ENCODE data around the gene EMSY. TPM values are rescaled to one million over a fixed set of nuclear protein-coding genes. Genes with fewer than 3 reads are reported as not detected.

Gene EMSY
- total RNA-seq, 6 experiments from 2014 or later, result 12.3 to 17.5 (median 15.2) TPM

DNA sequence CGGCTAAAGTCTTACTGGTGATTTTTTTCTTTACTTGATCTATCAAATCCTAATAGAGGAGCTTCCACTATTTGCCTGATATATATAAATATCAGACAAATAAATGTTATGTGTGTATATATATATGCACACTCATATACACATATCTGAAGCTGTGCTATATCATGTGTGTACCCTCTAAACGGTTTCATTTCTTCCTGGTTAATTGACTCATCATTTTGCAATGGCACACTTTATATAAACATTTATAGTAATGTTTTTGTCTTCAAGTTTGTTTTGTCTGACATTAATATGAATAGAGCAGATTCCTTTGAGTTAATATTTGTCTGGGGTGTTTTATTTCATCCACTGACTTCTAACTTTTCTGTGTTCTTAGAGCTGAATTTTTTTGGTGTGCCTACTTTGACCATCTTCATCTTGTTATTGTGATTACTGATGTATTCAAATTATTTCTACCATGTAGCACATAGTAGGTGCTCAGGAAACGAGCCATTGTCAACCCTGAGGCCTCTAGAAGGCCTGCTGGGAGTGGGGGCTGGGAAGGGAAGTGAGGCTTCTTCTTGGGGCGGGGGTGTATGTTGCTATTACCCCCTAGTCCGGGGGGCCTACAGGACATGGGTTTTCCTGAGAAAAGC, 143.1 kb downstream of the EMSY start:
- TF ChIP-seq, protein P1, sequence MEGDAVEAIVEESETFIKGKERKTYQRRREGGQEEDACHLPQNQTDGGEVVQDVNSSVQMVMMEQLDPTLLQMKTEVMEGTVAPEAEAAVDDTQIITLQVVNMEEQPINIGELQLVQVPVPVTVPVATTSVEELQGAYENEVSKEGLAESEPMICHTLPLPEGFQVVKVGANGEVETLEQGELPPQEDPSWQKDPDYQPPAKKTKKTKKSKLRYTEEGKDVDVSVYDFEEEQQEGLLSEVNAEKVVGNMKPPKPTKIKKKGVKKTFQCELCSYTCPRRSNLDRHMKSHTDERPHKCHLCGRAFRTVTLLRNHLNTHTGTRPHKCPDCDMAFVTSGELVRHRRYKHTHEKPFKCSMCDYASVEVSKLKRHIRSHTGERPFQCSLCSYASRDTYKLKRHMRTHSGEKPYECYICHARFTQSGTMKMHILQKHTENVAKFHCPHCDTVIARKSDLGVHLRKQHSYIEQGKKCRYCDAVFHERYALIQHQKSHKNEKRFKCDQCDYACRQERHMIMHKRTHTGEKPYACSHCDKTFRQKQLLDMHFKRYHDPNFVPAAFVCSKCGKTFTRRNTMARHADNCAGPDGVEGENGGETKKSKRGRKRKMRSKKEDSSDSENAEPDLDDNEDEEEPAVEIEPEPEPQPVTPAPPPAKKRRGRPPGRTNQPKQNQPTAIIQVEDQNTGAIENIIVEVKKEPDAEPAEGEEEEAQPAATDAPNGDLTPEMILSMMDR (IDR thresholded peaks at IDR 0.05), result no peak
- no peaks in the 10 kb centered on the region for H3K9me3 Mint-ChIP-seq
- no peaks in the 10 kb centered on the region for H3K36me3 Mint-ChIP-seq (ENCODE audit: low read depth)
- peaks cover 12% of the 10 kb centered on the region for H3K27me3 Mint-ChIP-seq (ENCODE audit: insufficient read depth)
- DNase-seq, result no peak
- H3K27ac Mint-ChIP-seq, result no peak overlapping the region
- H3K4me1 Mint-ChIP-seq (ENCODE audit: low read depth), result peaks cover 6% of the 10 kb centered on the region
- H3K4me3 Mint-ChIP-seq, result no peak overlapping the region

DNA sequence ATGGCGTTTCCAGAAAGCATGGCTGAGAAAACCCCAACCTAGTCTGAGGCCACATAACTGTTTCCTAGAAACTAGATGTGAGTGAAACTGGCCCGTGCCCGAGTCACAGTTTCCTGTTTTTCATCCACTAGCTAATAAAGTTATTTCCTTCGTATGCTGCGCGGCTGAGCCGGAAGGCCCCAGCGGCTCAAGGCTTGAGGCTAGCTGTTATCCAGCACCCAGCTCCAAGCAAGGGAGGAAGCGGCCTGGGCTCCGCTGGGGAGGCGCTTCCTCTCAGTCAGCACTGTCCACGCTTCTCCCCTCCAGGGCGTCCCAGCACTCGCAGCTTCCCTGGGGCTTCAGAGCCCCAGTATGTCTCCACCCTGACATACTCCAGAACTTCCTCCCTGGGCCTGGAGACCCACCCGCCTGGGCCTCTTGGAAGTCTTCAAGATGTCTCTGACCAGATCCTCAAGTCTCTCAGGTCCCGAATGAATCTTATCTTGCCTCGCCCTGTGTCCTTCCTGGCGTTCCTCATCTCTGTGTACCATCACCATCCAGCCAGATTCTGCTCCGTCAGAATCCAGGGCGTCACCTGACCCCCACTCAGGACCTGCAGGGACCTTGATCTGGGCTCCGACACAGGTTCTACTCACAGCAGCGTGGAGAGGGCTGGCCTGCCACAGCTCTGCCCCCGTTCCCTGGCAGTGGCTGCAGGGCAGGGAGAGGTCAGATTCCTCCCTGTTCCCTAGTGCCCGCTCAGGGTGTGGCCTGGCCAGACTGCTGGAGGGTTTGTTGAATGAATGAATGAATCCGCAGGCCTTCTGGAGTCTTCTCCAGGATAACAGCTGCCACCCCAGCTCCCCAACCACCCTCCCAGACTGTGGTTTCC, 143.9 kb downstream of the EMSY start:
- H3K4me3 Mint-ChIP-seq, result no peak overlapping the region
- H3K27ac Mint-ChIP-seq, result no peak overlapping the region
- H3K36me3 Mint-ChIP-seq (ENCODE audit: low read depth), result no peaks in the 10 kb centered on the region
- no peak for DNase-seq
- no peaks in the 10 kb centered on the region for H3K9me3 Mint-ChIP-seq
- peaks cover 6% of the 10 kb centered on the region for H3K4me1 Mint-ChIP-seq (ENCODE audit: low read depth)
- H3K27me3 Mint-ChIP-seq (ENCODE audit: insufficient read depth), result peaks cover 12% of the 10 kb centered on the region
- TF ChIP-seq, protein P1 (IDR thresholded peaks at IDR 0.05), result no peak

DNA sequence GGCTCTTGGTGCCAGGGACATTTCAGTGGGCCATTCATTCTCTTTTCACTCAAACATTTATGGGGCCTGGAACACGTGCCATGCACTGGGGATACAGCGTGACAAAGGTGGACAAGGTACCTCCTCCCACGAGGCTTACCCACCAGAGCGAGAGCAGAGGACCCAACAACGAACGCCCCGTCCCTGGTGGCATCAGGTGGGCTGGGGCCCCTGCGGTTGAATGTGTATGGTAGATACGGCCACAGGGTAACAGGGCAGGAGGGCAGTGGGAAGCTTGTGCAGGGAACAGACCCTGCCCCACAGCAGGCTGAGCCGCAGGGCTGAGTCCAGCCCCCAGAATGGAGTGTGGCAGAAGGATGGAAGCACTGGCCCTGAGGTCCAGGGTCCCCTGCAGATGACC, 144.7 kb downstream of the EMSY start:
- Mint-ChIP-seq H3K27me3 (ENCODE audit: insufficient read depth) (peaks cover 12% of the 10 kb centered on the region), H3K9me3 (no peaks in the 10 kb centered on the region), H3K36me3 (ENCODE audit: low read depth) (no peaks in the 10 kb centered on the region), H3K4me1 (ENCODE audit: low read depth) (peaks cover 6% of the 10 kb centered on the region), H3K27ac (no peak overlapping the region), H3K4me3 (no peak overlapping the region)
- TF ChIP-seq, protein P1 (IDR thresholded peaks at IDR 0.05), result no peak
- DNase-seq, result no peak

DNA sequence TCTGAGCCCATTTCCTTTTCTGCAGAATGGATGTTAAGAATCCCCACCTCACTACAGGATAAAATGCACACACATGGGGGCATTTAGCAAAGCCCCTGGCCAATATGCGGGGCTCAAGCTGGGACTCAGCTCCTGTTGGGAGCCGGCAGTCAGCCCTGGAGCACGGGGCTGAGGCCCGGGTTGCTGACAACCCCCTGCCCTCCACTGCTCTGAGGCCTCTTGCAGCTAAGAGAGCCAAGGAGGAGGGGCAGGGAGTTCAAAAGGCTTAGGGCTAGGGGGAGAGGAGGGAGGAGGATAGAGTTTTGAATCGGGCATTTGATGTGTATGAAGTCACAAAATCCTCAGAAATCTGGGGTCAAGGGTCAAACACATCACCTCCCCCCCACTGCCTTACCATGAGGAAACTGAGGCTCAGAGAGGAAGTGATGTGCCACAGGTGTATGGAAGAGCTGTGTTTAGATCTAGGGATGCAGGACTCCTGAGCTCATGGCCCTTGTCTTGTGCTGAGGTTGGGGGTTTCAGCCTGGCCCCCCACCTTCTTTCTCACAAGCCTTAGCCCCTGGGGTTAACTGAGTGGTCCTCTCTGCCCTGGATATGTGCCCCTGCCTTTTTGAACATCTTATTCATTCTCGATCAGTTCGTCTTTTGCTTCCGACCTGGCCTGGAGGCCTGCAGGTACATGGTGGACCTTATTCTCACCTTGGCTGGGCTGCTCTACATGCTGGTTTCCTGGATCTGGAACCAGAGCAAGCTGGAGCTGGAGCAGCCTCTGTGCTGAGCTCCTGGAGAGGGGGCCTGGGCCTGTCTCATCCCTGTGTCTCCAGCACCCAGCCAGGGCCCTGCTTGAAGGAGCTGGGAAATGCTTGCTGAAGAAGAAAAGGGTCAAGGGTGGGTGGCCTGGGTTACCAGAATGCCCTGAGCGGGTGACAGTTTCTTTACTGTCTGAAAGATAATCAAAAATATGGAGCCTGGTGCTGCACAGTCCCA, 145.4 kb downstream of the EMSY start:
- H3K27ac Mint-ChIP-seq, result no peak overlapping the region
- no peaks in the 10 kb centered on the region for H3K9me3 Mint-ChIP-seq
- peaks cover 6% of the 10 kb centered on the region for H3K4me1 Mint-ChIP-seq (ENCODE audit: low read depth)
- H3K4me3 Mint-ChIP-seq, result no peak overlapping the region
- H3K36me3 Mint-ChIP-seq (ENCODE audit: low read depth), result no peaks in the 10 kb centered on the region
- peaks cover 12% of the 10 kb centered on the region for H3K27me3 Mint-ChIP-seq (ENCODE audit: insufficient read depth)
- TF ChIP-seq, protein P1 (IDR thresholded peaks at IDR 0.05), result no peak
- DNase-seq, result no peak

DNA sequence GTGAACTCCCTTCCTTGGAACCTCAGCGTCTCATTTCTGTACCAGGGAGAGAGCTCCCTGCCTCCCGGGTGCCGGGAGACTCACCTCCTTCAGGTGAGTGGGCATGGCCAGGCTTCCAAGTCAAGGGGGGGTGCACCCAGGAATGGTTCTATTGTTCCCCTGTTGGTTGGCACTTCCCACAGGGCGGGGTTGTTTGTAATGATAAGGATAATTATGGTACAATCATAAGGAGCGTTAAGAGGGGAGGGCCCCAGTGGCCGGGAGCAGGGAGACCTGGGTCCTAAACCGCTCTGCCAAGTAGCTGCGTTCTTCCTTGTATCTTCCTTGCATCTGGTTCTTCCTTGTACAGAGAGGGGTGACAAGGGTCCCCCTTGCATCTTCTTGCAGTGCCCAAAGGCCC, 146.6 kb downstream of the EMSY start:
- peaks cover 13% of the 10 kb centered on the region for H3K27me3 Mint-ChIP-seq (ENCODE audit: insufficient read depth)
- TF ChIP-seq, protein P1 (IDR thresholded peaks at IDR 0.05), result no peak
- no peaks in the 10 kb centered on the region for H3K36me3 Mint-ChIP-seq (ENCODE audit: low read depth)
- DNase-seq, result no peak
- H3K9me3 Mint-ChIP-seq, result no peaks in the 10 kb centered on the region
- no peak overlapping the region for H3K4me3 Mint-ChIP-seq
- H3K27ac Mint-ChIP-seq, result no peak overlapping the region
- H3K4me1 Mint-ChIP-seq (ENCODE audit: low read depth), result peaks cover 6% of the 10 kb centered on the region

Measured in HFFc6 (cell line).